ENCODE results near the gene HNRNPU.

DNA sequence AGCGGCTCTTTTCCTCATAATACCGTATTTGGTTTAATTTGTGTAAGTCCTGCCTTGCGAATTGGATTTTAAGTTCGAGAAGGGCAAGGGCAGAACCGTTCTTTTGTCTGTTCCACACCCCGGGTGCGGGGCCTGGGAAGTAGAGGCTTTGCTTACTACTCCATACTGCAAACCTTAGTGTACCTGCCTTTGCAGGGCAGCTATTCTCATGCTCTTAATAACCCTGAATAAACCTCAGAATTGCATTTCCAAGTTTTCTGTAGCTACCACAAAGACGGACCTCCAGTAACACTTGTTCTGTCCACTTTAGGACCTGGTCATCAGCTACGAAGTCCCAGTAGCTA lies 657 bp upstream of the HNRNPU start:
- TF ChIP-seq CTCF (IDR thresholded peaks at IDR 0.05; ENCODE audit: low read depth, low read length): no peak
- TF ChIP-seq EZH2phosphoT487 (IDR thresholded peaks at IDR 0.05; ENCODE audit: low read depth): no peak

Data from OCI-LY3 (cell line).